Daoy (cell line): ENCODE data around the gene NCK1. TPM values are rescaled to one million over a fixed set of nuclear protein-coding genes. Genes with fewer than 3 reads are reported as not detected.
A peak's percentile ranks its signal among the peaks of the same experiment; 100 is the strongest.
"Not testable (repeated sequence)": the region's sequence is repeated elsewhere in the genome, so short reads cannot be mapped to it uniquely, and the experiment has no call there.

Experiments
- DNase-seq: peaks from one replicate; pipeline ENCODE4 v3.0.0-alpha.2; 2015; ENCODE audit warnings: low read depth
- total RNA-seq: library from RNA; depleted of rRNA; stranded (reverse); fragments of >200 nt; shearing (Covaris generic); gene quantifications from 2 replicates; pipeline ENCODE4 v1.2.3, GENCODE V29; 2014

Gene NCK1
- total RNA-seq, 1 experiment from 2014 or later, result 26.6 TPM

GRCh38 chr3:136862617-136863322 lies 762 bp downstream of the NCK1 start:
- DNase-seq, result peak; percentile 66

- DNase-seq, result no peak
These were observed 7.3 kb downstream of the NCK1 start for GRCh38 chr3:136869282-136869681.

- not testable (repeated sequence) for DNase-seq
These were observed 10.2 kb downstream of the NCK1 start for GRCh38 chr3:136872258-136872657.

GRCh38 chr3:136879510-136879909 lies 17.5 kb downstream of the NCK1 start:
- DNase-seq, result not testable (repeated sequence)

- no peak for DNase-seq
These were observed 20.6 kb downstream of the NCK1 start for GRCh38 chr3:136882571-136882970.

- DNase-seq, result no peak
These were observed 22.1 kb downstream of the NCK1 start for GRCh38 chr3:136883967-136884720.

GRCh38 chr3:136885357-136886213 lies 23.6 kb downstream of the NCK1 start:
- DNase-seq, result no peak

- no peak for DNase-seq
These were observed 27.9 kb downstream of the NCK1 start for GRCh38 chr3:136889947-136890346.

- no peak for DNase-seq
These were observed 30.2 kb downstream of the NCK1 start for GRCh38 chr3:136891934-136892855.

- peak; percentile 35 for DNase-seq
These were observed 31.9 kb downstream of the NCK1 start for GRCh38 chr3:136893848-136894443.

GRCh38 chr3:136897171-136897570 lies 35.2 kb downstream of the NCK1 start:
- not testable (repeated sequence) for DNase-seq

GRCh38 chr3:136898549-136898948 lies 36.5 kb downstream of the NCK1 start:
- DNase-seq, result no peak

- DNase-seq, result no peak
These were observed 36.9 kb downstream of the NCK1 start for GRCh38 chr3:136898954-136899353.

GRCh38 chr3:136899622-136900158 lies 37.7 kb downstream of the NCK1 start:
- no peak for DNase-seq

- DNase-seq, result not testable (repeated sequence)
These were observed 38.7 kb downstream of the NCK1 start for GRCh38 chr3:136900694-136901093.

GRCh38 chr3:136901391-136901790 lies 39.4 kb downstream of the NCK1 start:
- DNase-seq, result no peak

- DNase-seq, result not testable (repeated sequence)
These were observed 40.5 kb downstream of the NCK1 start for GRCh38 chr3:136902530-136902929.

GRCh38 chr3:136903899-136904298 lies 41.9 kb downstream of the NCK1 start:
- no peak for DNase-seq

GRCh38 chr3:136904746-136905145 lies 42.7 kb downstream of the NCK1 start:
- DNase-seq, result no peak

GRCh38 chr3:136905549-136905948 lies 43.5 kb downstream of the NCK1 start:
- no peak for DNase-seq
